Activated CD4-positive, alpha-beta memory T cell treated with anti-CD3 and anti-CD28 coated beads for 36 hours (primary cell): ENCODE measurements around the gene ITPR1. TPM values are rescaled to one million over a fixed set of nuclear protein-coding genes. Genes with fewer than 3 reads are reported as not detected.

Source experiments
- CTCF ChIA-PET: fragments of 350-600 bp; sonication (Branson Sonifier 250); formaldehyde crosslinking; loops from one replicate; lab custom pipeline; 2021; ENCODE audit warnings: antibody characterized with exemption, inconsistent platforms; lab: Charles Lee
- POLR2A ChIA-PET: fragments of 350-600 bp; sonication (Branson Sonifier 250); formaldehyde crosslinking; loops from one replicate; lab custom pipeline; 2021; ENCODE audit warnings: antibody characterized with exemption; lab: Charles Lee
- DNase-seq: peaks from one replicate; pipeline ENCODE4 v3.0.0-alpha.2; 2020
- H3K27ac Mint-ChIP-seq: one replicate; pipeline ENCODE4 v1.8.0; 2021; ENCODE audit warnings: mixed read lengths
- H3K27me3 Mint-ChIP-seq: one replicate; pipeline ENCODE4 v1.8.0; 2021; ENCODE audit warnings: mixed read lengths
- H3K36me3 Mint-ChIP-seq: one replicate; pipeline ENCODE4 v1.8.0; 2021; ENCODE audit warnings: mixed read lengths
- H3K4me1 Mint-ChIP-seq: one replicate; pipeline ENCODE4 v1.8.0; 2021; ENCODE audit warnings: low read depth, mixed read lengths
- H3K4me3 Mint-ChIP-seq: one replicate; pipeline ENCODE4 v1.8.0; 2021; ENCODE audit warnings: mild to moderate bottlenecking, mixed read lengths
- H3K9me3 Mint-ChIP-seq: one replicate; pipeline ENCODE4 v1.8.0; 2021; ENCODE audit warnings: mixed read lengths
- intact Hi-C: fragments of 100-400 bp; cut with micrococcal nuclease; formaldehyde crosslinking; loops from one replicate; pipeline ENCODE4 v1.15.1; 2023
- total RNA-seq, 2 experiments: library from RNA; stranded (reverse); gene quantifications; one replicate each; pipeline ENCODE4 v1.2.3, GENCODE V29; 2021

Gene ITPR1
- total RNA-seq, 2 experiments from 2014 or later: 49.1 to 53.1 TPM

- ChIA-PET CTCF (interaction anchor here (0.6 to 2.6 kb wide), 4 partner anchors 26 to 225 kb away, joined by 3 to 13 read pairs (median 6); partner anchors contain the start of gene ITPR1), POLR2A (interaction anchor here (0.5 to 1.6 kb wide), 8 partner anchors 8 to 159 kb away, joined by 3 to 34 read pairs (median 4); partner anchors contain the start of gene ITPR1)
- no peaks in the 10 kb centered on the region for H3K27me3 Mint-ChIP-seq
- peak within 1 kb of the TSS; percentile 90 for H3K4me3 Mint-ChIP-seq
- H3K9me3 Mint-ChIP-seq: no peaks in the 10 kb centered on the region
- intact Hi-C loops: loop anchor here (1.0 to 2.0 kb wide), 5 partner anchors 26 to 164 kb away; partner anchors contain the start of genes ITPR1 and SETMAR
- peaks cover 14% of the 10 kb centered on the region for H3K4me1 Mint-ChIP-seq
- H3K36me3 Mint-ChIP-seq: no peaks in the 10 kb centered on the region
- H3K27ac Mint-ChIP-seq: peak within 1 kb of the TSS; percentile 87
- peak; percentile 84 for DNase-seq
These were observed 26.2 kb upstream of the ITPR1 start, which contains the start of gene SUMF1 for GRCh38 chr3:4466741-4467521. SUMF1 (minus strand) TSS chr3:4467269; CDS start chr3:4467245, 24 bp downstream.

GRCh38 chr3:4467522-4467867, 25.7 kb upstream of the ITPR1 start:
- Mint-ChIP-seq H3K4me1 (peaks cover 14% of the 10 kb centered on the region), H3K27ac (peak overlapping the region; percentile 82), H3K4me3 (peak overlapping the region; percentile 90), H3K9me3 (no peaks in the 10 kb centered on the region), H3K36me3 (no peaks in the 10 kb centered on the region), H3K27me3 (no peaks in the 10 kb centered on the region)
- ChIA-PET POLR2A (interaction anchor here (0.5 to 1.6 kb wide), 9 partner anchors 9 to 655 kb away, joined by 3 to 34 read pairs (median 3); partner anchors contain the start of gene ITPR1), CTCF (interaction anchor here (0.6 to 2.6 kb wide), 4 partner anchors 25 to 225 kb away, joined by 3 to 13 read pairs (median 6); partner anchors contain the start of gene ITPR1)
- DNase-seq: no peak
- intact Hi-C loops: loop anchor here (1.0 to 2.0 kb wide), 4 partner anchors 26 to 164 kb away; partner anchors contain the start of genes ITPR1 and SETMAR

GRCh38 chr3:4471907-4472306, 21.2 kb upstream of the ITPR1 start:
- Mint-ChIP-seq H3K27ac (no peak overlapping the region), H3K4me3 (no peak overlapping the region), H3K36me3 (no peaks in the 10 kb centered on the region), H3K9me3 (no peaks in the 10 kb centered on the region), H3K4me1 (peaks cover 13% of the 10 kb centered on the region), H3K27me3 (peaks cover 12% of the 10 kb centered on the region)
- ChIA-PET CTCF (no interaction called here), POLR2A (no interaction called here)
- intact Hi-C loops: no loop called here
- no peak for DNase-seq

- H3K9me3 Mint-ChIP-seq: no peaks in the 10 kb centered on the region
- ChIA-PET CTCF (no interaction called here), POLR2A (no interaction called here)
- peaks cover 12% of the 10 kb centered on the region for H3K27me3 Mint-ChIP-seq
- intact Hi-C loops: no loop called here
- no peak overlapping the region for H3K4me3 Mint-ChIP-seq
- no peak for DNase-seq
- no peak overlapping the region for H3K27ac Mint-ChIP-seq
- H3K4me1 Mint-ChIP-seq: peaks cover 11% of the 10 kb centered on the region
- H3K36me3 Mint-ChIP-seq: no peaks in the 10 kb centered on the region
These were observed 20.8 kb upstream of the ITPR1 start for GRCh38 chr3:4472312-4472711.

GRCh38 chr3:4472766-4473165, 20.4 kb upstream of the ITPR1 start:
- intact Hi-C loops: no loop called here
- ChIA-PET CTCF (no interaction called here), POLR2A (no interaction called here)

GRCh38 chr3:4474683-4475490, 18.3 kb upstream of the ITPR1 start:
- intact Hi-C loops: loop anchor here (1.0 to 2.0 kb wide), 2 partner anchors 18 to 124 kb away; partner anchors contain the start of gene ITPR1
- CTCF ChIA-PET: interaction anchor here (1.0 to 1.7 kb wide), 2 partner anchors 124 to 159 kb away, joined by 6 read pairs; no protein-coding TSS in a partner anchor

More at GRCh38 chr3:4472766-4473165, 20.4 kb upstream of the ITPR1 start:
- Mint-ChIP-seq H3K9me3 (no peaks in the 10 kb centered on the region), H3K4me1 (peaks cover 9% of the 10 kb centered on the region), H3K36me3 (no peaks in the 10 kb centered on the region), H3K27ac (no peak overlapping the region), H3K4me3 (no peak overlapping the region), H3K27me3 (peaks cover 12% of the 10 kb centered on the region)
- DNase-seq: no peak

GRCh38 chr3:4475804-4476203, 17.3 kb upstream of the ITPR1 start:
- no peaks in the 10 kb centered on the region for H3K36me3 Mint-ChIP-seq
- DNase-seq: no peak
- ChIA-PET CTCF (interaction anchor here (0.6 to 1.7 kb wide), 2 partner anchors 158 to 160 kb away, joined by 3 to 6 read pairs; no protein-coding TSS in a partner anchor), POLR2A (interaction anchor here (1.6 kb wide), 1 partner anchor 17 kb away, joined by 8 read pairs; the partner anchor contains the start of gene ITPR1)
- no peak overlapping the region for H3K27ac Mint-ChIP-seq
- H3K9me3 Mint-ChIP-seq: no peaks in the 10 kb centered on the region
- peaks cover 9% of the 10 kb centered on the region for H3K4me1 Mint-ChIP-seq
- peaks cover 18% of the 10 kb centered on the region for H3K27me3 Mint-ChIP-seq
- intact Hi-C loops: loop anchor here (1.0 to 2.0 kb wide), 2 partner anchors 17 to 125 kb away; partner anchors contain the start of gene ITPR1
- H3K4me3 Mint-ChIP-seq: no peak overlapping the region

More at GRCh38 chr3:4474683-4475490, 18.3 kb upstream of the ITPR1 start:
- POLR2A ChIA-PET: interaction anchor here (0.8 to 1.6 kb wide), 2 partner anchors 18 to 19 kb away, joined by 3 to 8 read pairs; partner anchors contain the start of gene ITPR1
- peak overlapping the region; percentile 14 for H3K27ac Mint-ChIP-seq
- peaks cover 18% of the 10 kb centered on the region for H3K27me3 Mint-ChIP-seq
- H3K9me3 Mint-ChIP-seq: no peaks in the 10 kb centered on the region
- peak; percentile 70 for DNase-seq
- peak overlapping the region; percentile 14 for H3K4me3 Mint-ChIP-seq
- H3K4me1 Mint-ChIP-seq: peaks cover 9% of the 10 kb centered on the region
- H3K36me3 Mint-ChIP-seq: no peaks in the 10 kb centered on the region

GRCh38 chr3:4476496-4476895, 16.7 kb upstream of the ITPR1 start:
- ChIA-PET CTCF (no interaction called here), POLR2A (no interaction called here)
- intact Hi-C loops: no loop called here
- H3K4me1 Mint-ChIP-seq: peaks cover 9% of the 10 kb centered on the region
- H3K9me3 Mint-ChIP-seq: no peaks in the 10 kb centered on the region
- H3K27me3 Mint-ChIP-seq: peaks cover 18% of the 10 kb centered on the region
- no peaks in the 10 kb centered on the region for H3K36me3 Mint-ChIP-seq
- no peak overlapping the region for H3K27ac Mint-ChIP-seq
- DNase-seq: no peak
- no peak overlapping the region for H3K4me3 Mint-ChIP-seq

GRCh38 chr3:4478261-4478660, 14.9 kb upstream of the ITPR1 start:
- no peak for DNase-seq
- Mint-ChIP-seq H3K36me3 (no peaks in the 10 kb centered on the region), H3K27ac (no peak overlapping the region), H3K9me3 (no peaks in the 10 kb centered on the region), H3K4me3 (no peak overlapping the region), H3K27me3 (peaks cover 17% of the 10 kb centered on the region), H3K4me1 (peaks cover 9% of the 10 kb centered on the region)
- CTCF ChIA-PET: no interaction called here
- POLR2A ChIA-PET: no interaction called here
- intact Hi-C loops: no loop called here

GRCh38 chr3:4491855-4492207, 1.3 kb upstream of the ITPR1 start:
- H3K4me3 Mint-ChIP-seq: peak overlapping the region; percentile 91
- no peaks in the 10 kb centered on the region for H3K9me3 Mint-ChIP-seq
- peaks cover 36% of the 10 kb centered on the region for H3K4me1 Mint-ChIP-seq
- CTCF ChIA-PET: interaction anchor here (1.2 to 5.4 kb wide), 7 partner anchors 25 to 220 kb away, joined by 4 to 48 read pairs (median 6); partner anchors contain the start of gene SUMF1
- peaks cover 5% of the 10 kb centered on the region for H3K27me3 Mint-ChIP-seq
- no peak for DNase-seq
- intact Hi-C loops: loop anchor here (2.0 to 10.0 kb wide), 3 partner anchors 343 to 631 kb away; partner anchors contain the start of gene ARL8B
- H3K27ac Mint-ChIP-seq: no peak overlapping the region
- POLR2A ChIA-PET: interaction anchor here (1.5 to 3.6 kb wide), 3 partner anchors 17 to 27 kb away, joined by 8 to 34 read pairs (median 28); partner anchors contain the start of gene SUMF1
- peaks cover 2% of the 10 kb centered on the region for H3K36me3 Mint-ChIP-seq
